Stimulated activated CD4-positive, alpha-beta T cell treated with anti-CD3 and anti-CD28 coated beads, Interleukin-1b, Interleukin-23, amount 100 ng/mL, for 24 hours (primary cell): ENCODE measurements around the gene TMEM50A.
"Not testable (repeated sequence)": the region's sequence is repeated elsewhere in the genome, so short reads cannot be mapped to it uniquely, and the experiment has no call there.

Experiments used
- DNase-seq, 4 experiments: peaks; one replicate each; pipeline ENCODE4 v3.0.0-alpha.2; 2020; ENCODE audit warnings: low read depth in 4 of 4, low spot score in 1 of 4

TMEM50A gene

GRCh38 chr1:25329950-25330349 lies 8.2 kb upstream of the TMEM50A start:
- DNase-seq, result not testable (repeated sequence)

- not testable (repeated sequence) for DNase-seq
Measured at GRCh38 chr1:25336922-25337354, 1.2 kb upstream of the TMEM50A start.

GRCh38 chr1:25337483-25338187 lies 499 bp upstream of the TMEM50A start:
- DNase-seq, result peak in 1 of 4 experiments; percentile 4

DNA sequence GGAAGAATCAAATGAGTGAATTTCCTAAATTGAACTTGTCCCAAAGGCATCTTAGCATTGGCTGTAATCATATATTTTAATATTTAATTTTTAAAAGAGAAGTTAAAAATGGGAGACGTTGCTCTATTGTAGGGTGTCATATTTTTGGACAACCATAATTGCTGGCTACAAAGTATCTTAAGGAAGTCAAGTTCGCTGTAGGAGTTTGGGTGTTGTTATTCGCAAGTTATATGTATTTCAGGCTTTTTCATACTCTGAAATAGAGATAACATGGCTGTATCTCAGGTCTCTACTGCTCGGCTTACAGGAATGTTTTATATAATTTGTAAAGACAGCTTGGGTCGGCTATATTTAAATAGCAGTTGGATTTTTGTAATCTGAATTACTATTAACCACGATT lies 852 bp downstream of the TMEM50A start:
- no peak for DNase-seq

- no peak for DNase-seq
Measured at GRCh38 chr1:25341746-25342145, 3.6 kb downstream of the TMEM50A start.

DNA sequence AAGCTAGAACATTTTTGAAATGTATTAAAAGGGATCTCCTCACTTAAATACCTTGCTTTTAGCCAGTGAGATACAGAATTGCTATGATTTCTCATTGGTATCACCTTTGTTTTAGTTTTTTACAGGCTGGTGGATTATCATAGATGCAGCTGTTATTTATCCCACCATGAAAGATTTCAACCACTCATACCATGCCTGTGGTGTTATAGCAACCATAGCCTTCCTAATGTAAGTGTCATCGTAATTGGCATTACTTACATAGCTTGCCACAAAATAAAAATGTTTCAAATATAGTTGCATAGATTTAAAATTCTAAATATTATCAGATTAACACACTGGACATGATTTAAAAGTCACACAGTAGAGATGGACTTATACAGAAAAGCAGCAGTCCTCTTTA lies 4.7 kb downstream of the TMEM50A start:
- DNase-seq, result no peak

GRCh38 chr1:25343872-25344271 lies 5.7 kb downstream of the TMEM50A start:
- no peak for DNase-seq

GRCh38 chr1:25347556-25347955 lies 9.4 kb downstream of the TMEM50A start:
- no peak for DNase-seq

GRCh38 chr1:25349606-25350005 lies 11.5 kb downstream of the TMEM50A start:
- no peak for DNase-seq

DNA sequence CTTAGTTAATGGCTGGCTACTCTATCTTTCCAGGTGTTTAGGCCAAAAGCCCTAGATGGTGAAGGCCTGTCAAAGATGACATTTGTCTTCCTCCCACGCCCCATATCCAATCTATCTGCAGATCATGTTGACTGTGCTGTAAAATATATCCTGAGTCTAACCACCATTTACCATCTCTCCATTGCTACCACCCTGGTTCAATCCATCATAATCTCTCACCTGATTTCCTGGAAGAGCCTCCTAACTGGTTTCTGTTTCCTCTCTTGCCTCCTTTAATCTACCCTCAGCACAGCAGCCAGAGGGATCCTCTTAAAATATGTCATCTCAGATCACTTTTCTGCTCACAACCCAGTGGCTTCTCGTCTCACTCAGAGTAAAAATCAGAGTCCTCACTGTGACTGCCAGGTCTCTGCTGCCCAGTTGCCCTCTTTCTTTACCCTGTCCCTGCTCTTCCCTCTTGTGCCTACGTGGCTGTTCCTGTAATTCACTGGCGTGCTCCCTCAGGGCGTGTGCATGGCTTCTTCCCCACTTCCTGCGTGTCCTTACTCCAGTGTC lies 17.8 kb downstream of the TMEM50A start:
- DNase-seq, result no peak

GRCh38 chr1:25356441-25356840 lies 18.3 kb downstream of the TMEM50A start:
- no peak for DNase-seq

DNA sequence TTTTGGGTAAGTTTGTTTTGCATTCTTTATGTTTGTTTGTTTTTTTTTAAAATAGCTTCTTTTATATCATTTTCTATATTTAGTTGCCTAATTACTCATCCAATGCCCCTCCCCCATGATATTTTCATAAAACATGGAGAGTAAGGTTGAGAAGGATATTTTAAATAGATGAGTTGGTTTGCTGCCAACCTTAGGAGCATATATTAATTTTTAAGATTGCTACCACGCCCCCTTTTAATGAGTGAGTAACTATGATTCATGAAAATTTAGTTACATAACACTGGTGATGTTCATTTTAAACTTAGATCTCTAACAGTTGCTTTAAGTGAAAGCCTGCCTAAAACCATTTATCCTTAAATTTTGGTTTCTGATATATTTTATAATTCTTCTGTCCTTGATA lies 18.7 kb downstream of the TMEM50A start:
- no peak for DNase-seq

DNA sequence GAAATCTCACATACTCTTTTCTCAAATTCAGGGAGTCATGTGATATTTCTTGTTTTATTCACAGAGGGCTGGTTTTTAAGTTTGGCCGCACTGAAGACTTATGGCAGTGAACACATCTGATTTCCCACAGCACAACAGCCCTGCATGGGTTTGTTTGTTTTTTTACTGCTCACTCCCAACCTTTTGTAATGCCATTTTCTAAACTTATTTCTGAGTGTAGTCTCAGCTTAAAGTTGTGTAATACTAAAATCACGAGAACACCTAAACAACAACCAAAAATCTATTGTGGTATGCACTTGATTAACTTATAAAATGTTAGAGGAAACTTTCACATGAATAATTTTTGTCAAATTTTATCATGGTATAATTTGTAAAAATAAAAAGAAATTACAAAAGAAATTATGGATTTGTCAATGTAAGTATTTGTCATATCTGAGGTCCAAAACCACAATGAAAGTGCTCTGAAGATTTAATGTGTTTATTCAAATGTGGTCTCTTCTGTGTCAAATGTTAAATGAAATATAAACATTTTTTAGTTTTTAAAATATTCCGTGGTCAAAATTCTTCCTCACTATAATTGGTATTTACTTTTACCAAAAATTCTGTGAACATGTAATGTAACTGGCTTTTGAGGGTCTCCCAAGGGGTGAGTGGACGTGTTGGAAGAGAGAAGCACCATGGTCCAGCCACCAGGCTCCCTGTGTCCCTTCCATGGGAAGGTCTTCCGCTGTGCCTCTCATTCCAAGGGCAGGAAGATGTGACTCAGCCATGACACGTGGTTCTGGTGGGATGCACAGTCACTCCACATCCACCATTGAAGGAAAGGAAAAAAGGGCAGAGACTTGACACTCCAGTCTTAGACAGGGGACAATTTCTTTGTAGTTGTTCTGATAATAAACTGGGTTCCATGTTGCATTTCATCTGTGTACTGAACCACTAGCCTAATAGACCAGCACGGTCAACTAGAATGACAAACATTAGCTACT lies 22.8 kb downstream of the TMEM50A start:
- no peak for DNase-seq

DNA sequence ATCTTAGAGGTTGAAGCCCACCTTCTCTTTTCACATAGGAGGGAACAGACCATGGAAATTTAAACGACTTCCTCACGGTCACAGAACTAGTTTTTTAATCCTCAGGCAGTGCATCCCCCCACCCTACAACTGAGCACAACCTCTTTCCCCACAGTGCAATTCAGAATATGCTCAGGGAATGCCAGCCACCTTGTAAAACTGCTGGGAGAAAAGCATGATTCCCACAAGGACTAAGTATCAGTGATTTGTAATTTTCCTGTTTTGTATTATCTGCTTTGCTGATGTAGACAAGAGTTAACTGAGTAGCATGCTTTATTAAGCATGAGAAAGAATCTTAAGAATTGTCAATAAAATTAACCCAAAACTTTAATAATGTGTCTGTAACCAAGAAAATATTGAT lies 23.8 kb downstream of the TMEM50A start:
- no peak for DNase-seq

GRCh38 chr1:25362634-25363559 lies 24.8 kb downstream of the TMEM50A start:
- DNase-seq, result not testable (repeated sequence)

GRCh38 chr1:25369241-25369640 lies 31.1 kb downstream of the TMEM50A start:
- DNase-seq, result no peak

DNA sequence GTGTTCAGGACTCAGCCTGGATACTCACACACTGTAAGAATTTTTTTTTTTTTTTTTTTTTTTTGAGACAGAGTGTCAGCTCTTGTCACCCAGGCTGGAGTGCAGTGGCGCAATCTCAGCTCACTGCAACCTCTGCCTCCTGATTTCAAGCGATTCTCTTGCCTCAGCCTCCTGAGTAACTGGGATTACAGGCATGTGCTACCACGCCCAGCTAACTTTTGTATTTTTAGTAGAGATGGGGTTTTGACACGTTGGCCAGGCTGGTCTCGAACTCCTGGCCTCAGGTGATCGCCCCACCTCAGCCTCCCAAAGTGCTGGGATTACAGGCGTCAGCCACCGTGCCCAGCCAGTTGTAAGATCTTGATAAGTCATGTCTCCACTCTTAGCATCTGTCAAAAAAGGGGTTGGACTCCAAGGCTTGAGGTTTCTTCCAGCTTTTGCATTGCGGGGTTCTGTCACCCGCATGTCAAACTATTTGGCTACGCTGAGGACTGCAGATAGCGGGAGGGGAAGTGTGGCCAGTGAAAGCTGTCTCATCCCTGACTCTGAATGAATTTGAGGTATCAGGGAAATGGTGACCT lies 31.6 kb downstream of the TMEM50A start:
- DNase-seq, result not testable (repeated sequence)

- not testable (repeated sequence) for DNase-seq
Measured at GRCh38 chr1:25371757-25372156, 33.6 kb downstream of the TMEM50A start.

GRCh38 chr1:25378367-25378766 lies 40.2 kb downstream of the TMEM50A start:
- DNase-seq, result not testable (repeated sequence)

DNA sequence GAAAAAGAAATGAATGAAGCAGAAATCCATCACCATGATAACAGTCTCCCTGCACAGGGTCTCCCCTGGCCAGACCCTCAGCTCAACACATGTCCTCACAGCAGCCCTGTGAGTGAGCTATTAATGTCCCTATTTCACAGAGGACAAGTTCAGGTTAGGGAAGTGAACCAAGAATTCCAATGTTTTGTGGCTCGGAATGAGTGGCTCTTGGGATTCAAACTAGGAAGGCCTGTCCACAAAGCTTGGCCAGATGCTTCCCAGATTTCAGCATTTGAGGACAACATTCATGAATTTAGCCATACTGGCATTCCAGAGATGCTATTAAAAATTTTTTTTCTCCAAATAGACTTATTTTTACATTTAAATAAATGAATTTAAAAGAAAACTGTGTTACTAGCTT lies 44.4 kb downstream of the TMEM50A start:
- DNase-seq, result not testable (repeated sequence)
